MCF 10A (cell line): ENCODE data around the gene ZNF592. TPM values are rescaled to one million over a fixed set of nuclear protein-coding genes. Genes with fewer than 3 reads are reported as not detected.

Experiments used
- Bru-seq: library from RNA; stranded (reverse); fragments of 400-500 nt; gene quantifications from one replicate; lab custom pipeline; 2021; lab: Mats Ljungman, UMichigan
- BruChase-seq, 2 experiments: library from RNA; stranded (reverse); fragments of 400-500 nt; gene quantifications; one replicate each; lab custom pipeline; 2021; lab: Mats Ljungman, UMichigan
- BruUV-seq: library from RNA; stranded (reverse); fragments of 400-500 nt; replicated peaks from 2 replicates; lab custom pipeline; 2021; lab: Mats Ljungman, UMichigan
- CTCF ChIA-PET: fragments of 300-600 bp; sonication (Branson Sonifier 250); formaldehyde crosslinking; extraction: SDS; loops from one replicate; lab custom pipeline; 2021; ENCODE audit warnings: antibody characterized with exemption, inconsistent platforms; lab: Yijun Ruan, JAX
- POLR2A ChIA-PET: fragments of 300-600, 350-650 bp; sonication (Branson Sonifier 250); formaldehyde crosslinking; extraction: SDS; loops from one replicate; lab custom pipeline; 2020; ENCODE audit warnings: antibody characterized with exemption, inconsistent platforms; lab: Yijun Ruan, JAX
- DNase-seq: peaks from one replicate; pipeline ENCODE4 v3.0.0-alpha.2; 2018; ENCODE audit not compliant: unreplicated experiment
- H3K27ac Mint-ChIP-seq: one replicate; pipeline ENCODE4 v1.8.0; 2022; ENCODE audit warnings: mild to moderate bottlenecking, low read depth, mixed read lengths; ENCODE audit not compliant: unreplicated experiment
- H3K27me3 Mint-ChIP-seq: one replicate; pipeline ENCODE4 v1.8.0; 2022; ENCODE audit warnings: mixed read lengths; ENCODE audit not compliant: insufficient read depth, unreplicated experiment
- H3K36me3 Mint-ChIP-seq: one replicate; pipeline ENCODE4 v1.8.0; 2022; ENCODE audit warnings: mild to moderate bottlenecking, moderate library complexity, mixed read lengths; ENCODE audit not compliant: insufficient read depth, unreplicated experiment
- H3K4me1 Mint-ChIP-seq: one replicate; pipeline ENCODE4 v1.8.0; 2022; ENCODE audit warnings: mixed read lengths; ENCODE audit not compliant: insufficient read depth, unreplicated experiment
- H3K4me3 Mint-ChIP-seq: one replicate; pipeline ENCODE4 v1.8.0; 2022; ENCODE audit warnings: mild to moderate bottlenecking, moderate library complexity, mixed read lengths; ENCODE audit not compliant: unreplicated experiment
- H3K9me3 Mint-ChIP-seq: one replicate; pipeline ENCODE4 v1.8.0; 2022; ENCODE audit warnings: mixed read lengths; ENCODE audit not compliant: unreplicated experiment
- intact Hi-C: fragments of 100-400 bp; cut with micrococcal nuclease; formaldehyde crosslinking; loops from 2 replicates; pipeline ENCODE4 v1.14.1; 2022
- long read RNA-seq: library from polyadenylated mRNA; stranded (forward); transcript quantifications from one replicate; pipeline ENCODE4 v2.0.0, GENCODE V29; 2022
- total RNA-seq: library from RNA; stranded (reverse); gene quantifications from 2 replicates; pipeline ENCODE4 v1.2.3, GENCODE V29; 2022
- TF ChIP-seq, protein P1 (sequence below): fragments of 200-600 bp; IDR thresholded peaks from one replicate; pipeline ENCODE4 v1.8.0; 2022; ENCODE audit warnings: antibody characterized with exemption, mild to moderate bottlenecking; ENCODE audit not compliant: unreplicated experiment

The ZNF592 gene
- total RNA-seq = 27.0 and 27.5 TPM in 2 replicates
- percentile 72 among the genes with signal in this experiment for Bru-seq, nascent RNA
- percentile 77 among the genes with signal in this experiment for BruChase-seq, experiment 1, labeled RNA remaining after a 6-hour chase
- percentile 78 among the genes with signal in this experiment for BruChase-seq, experiment 2, labeled RNA remaining after a 2-hour chase
- long read RNA-seq, full-length matches to known transcripts = 10 of 44 reads
- long read RNA-seq, partial matches to known transcripts = 21 of 44 reads
- long read RNA-seq, other reads (novel, unspliced or antisense) = 13 of 44 reads

DNA sequence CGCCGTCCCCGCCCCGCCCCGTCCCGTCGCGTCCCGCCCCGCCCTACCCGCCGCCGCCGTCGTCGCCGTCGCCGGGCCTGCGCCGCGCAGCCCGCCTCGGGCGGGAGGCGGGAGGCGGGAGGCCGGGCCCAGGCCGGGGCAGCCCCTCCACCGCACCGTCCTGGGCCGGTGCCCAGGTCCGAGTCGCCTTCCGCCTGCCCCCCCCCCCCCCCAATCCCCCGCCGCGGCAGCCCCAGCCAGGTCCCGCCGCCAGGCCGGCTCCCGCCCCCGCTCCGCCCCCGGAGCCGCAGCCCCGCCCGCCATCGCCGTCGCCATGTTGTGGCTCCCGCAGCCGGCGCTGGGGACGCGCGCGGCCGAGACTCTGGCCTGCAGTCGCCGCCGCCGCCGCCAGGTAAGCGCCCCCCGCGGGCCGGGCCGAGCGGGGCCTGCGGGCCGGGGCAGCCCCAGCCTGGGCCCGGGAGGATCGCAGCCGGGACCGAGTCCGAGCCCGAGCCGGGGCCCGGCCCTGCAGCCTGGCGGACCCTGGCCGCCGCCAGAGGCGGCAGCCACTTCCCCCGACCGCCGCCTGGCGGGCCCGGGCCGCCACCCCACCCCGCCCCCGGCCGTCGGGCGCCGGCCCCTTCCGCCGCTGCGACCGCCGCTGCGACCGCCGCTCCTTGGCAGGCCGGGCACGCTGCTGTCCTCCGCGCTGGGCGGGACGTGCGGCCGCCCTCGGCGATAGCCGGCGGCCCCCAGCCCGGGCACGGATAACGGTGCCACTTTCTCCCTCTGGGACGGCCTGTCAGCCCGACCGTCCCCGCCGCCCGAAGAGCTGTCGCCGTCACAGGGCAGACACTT, at the start of gene ZNF592:
Gene ZNF592, plus strand, starts transcription at position 319 of the 837 bp plus-strand sequence. CDS start 34,084 bp downstream, outside the sequence.
- CTCF ChIA-PET = interaction anchor here (0.5 to 1.1 kb wide), 5 partner anchors 8 to 881 kb away, joined by 3 to 10 read pairs (median 5); partner anchors contain the start of gene SEC11A
- TF ChIP-seq, protein P1, sequence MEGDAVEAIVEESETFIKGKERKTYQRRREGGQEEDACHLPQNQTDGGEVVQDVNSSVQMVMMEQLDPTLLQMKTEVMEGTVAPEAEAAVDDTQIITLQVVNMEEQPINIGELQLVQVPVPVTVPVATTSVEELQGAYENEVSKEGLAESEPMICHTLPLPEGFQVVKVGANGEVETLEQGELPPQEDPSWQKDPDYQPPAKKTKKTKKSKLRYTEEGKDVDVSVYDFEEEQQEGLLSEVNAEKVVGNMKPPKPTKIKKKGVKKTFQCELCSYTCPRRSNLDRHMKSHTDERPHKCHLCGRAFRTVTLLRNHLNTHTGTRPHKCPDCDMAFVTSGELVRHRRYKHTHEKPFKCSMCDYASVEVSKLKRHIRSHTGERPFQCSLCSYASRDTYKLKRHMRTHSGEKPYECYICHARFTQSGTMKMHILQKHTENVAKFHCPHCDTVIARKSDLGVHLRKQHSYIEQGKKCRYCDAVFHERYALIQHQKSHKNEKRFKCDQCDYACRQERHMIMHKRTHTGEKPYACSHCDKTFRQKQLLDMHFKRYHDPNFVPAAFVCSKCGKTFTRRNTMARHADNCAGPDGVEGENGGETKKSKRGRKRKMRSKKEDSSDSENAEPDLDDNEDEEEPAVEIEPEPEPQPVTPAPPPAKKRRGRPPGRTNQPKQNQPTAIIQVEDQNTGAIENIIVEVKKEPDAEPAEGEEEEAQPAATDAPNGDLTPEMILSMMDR = peak; percentile 19
- Mint-ChIP-seq H3K36me3 (peaks cover 12% of the 10 kb centered on the region), H3K4me3 (peak within 1 kb of the TSS; percentile 90), H3K27me3 (no peaks in the 10 kb centered on the region), H3K27ac (peak within 1 kb of the TSS; percentile 93), H3K4me1 (peaks cover 41% of the 10 kb centered on the region), H3K9me3 (no peaks in the 10 kb centered on the region)
- intact Hi-C loops = loop anchor here (1.0 kb wide), 3 partner anchors 13 to 94 kb away; partner anchors contain the start of genes SEC11A and WDR73
- peak; percentile 66 for DNase-seq
- POLR2A ChIA-PET = interaction anchor here (0.5 to 4.6 kb wide), 16 partner anchors 12 to 298 kb away, joined by 3 to 64 read pairs (median 4); partner anchors contain the start of genes NMB, SEC11A and WDR73
- BruUV-seq = no TSS peak

- H3K9me3 Mint-ChIP-seq = no peaks in the 10 kb centered on the region
- intact Hi-C loops = no loop called here
- H3K27me3 Mint-ChIP-seq = no peaks in the 10 kb centered on the region
- ChIA-PET POLR2A (interaction anchor here (1.0 to 1.8 kb wide), 3 partner anchors 12 to 16 kb away, joined by 4 to 6 read pairs (median 6); partner anchors contain the start of gene SEC11A), CTCF (no interaction called here)
- no peak for DNase-seq
- no TSS peak for BruUV-seq
- TF ChIP-seq, protein P1 = no peak
- no peak overlapping the region for H3K4me3 Mint-ChIP-seq
- peaks cover 6% of the 10 kb centered on the region for H3K4me1 Mint-ChIP-seq
- peaks cover 14% of the 10 kb centered on the region for H3K36me3 Mint-ChIP-seq
- peak overlapping the region; percentile 53 for H3K27ac Mint-ChIP-seq
Observed at GRCh38 chr15:84699538-84700191, 48.7 kb upstream of the ZNF592 start.

GRCh38 chr15:84702961-84703482, 45.4 kb upstream of the ZNF592 start:
- no peak overlapping the region for H3K4me3 Mint-ChIP-seq
- ChIA-PET POLR2A (interaction anchor here (0.5 to 5.9 kb wide), 6 partner anchors 12 to 128 kb away, joined by 3 to 48 read pairs (median 3); partner anchors contain the start of gene SEC11A), CTCF (interaction anchor here (0.6 to 0.7 kb wide), 3 partner anchors 22 to 132 kb away, joined by 3 to 5 read pairs (median 4); no protein-coding TSS in a partner anchor)
- H3K36me3 Mint-ChIP-seq = peaks cover 25% of the 10 kb centered on the region
- intact Hi-C loops = no loop called here
- TF ChIP-seq, protein P1 = no peak
- no peaks in the 10 kb centered on the region for H3K4me1 Mint-ChIP-seq
- no peaks in the 10 kb centered on the region for H3K9me3 Mint-ChIP-seq
- no peak overlapping the region for H3K27ac Mint-ChIP-seq
- no peaks in the 10 kb centered on the region for H3K27me3 Mint-ChIP-seq
- no TSS peak for BruUV-seq
- DNase-seq = no peak
